Stimulated activated CD4-positive, alpha-beta T cell treated with anti-CD3 and anti-CD28 coated beads, Interleukin-12 subunit alpha, Interleukin-12 subunit beta, amount 100 ng/mL, for 24 hours (primary cell): ENCODE data around the gene PTPRN2.

Source experiments
- DNase-seq, 2 experiments: peaks; one replicate each; pipeline ENCODE4 v3.0.0-alpha.2; 2020; ENCODE audit warnings: low read depth in 2 of 2

Gene PTPRN2

DNA sequence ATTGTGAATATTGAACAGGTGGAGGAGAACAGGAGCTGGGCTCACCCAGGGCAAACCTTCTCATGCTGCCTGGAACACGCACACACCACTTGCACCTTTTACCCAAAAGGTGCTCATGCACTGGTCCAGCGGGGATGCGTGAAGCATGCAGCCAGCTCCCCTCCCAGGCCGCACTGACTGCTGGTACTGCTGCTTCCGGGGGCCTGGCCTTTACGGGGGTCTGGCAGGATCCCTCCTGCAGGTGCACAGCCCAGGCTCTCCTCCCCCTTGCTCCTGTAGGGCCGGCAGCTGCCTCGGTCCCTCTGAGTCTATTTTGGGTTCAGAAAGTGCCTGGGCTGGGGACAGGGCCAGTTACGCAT lies 1029.1 kb downstream of the PTPRN2 start:
- no peak for DNase-seq

DNA sequence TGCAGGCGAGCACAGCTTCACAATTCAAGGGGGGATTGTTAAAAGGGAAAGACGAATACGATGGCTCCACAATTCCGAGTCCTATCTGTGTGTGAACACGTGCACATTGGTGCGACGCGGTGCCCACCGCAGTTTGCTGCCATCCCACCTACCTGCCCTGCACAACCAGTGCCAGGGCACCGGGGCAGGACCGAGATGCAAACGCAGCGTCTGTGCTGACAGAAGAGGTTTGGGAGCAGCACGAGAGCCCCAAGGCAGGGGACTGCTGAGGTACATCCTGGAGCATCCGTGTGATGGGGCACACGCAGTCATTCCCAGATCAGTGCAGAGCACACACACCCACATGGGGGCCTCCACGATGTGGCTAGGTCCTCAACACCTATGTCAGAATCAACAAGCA lies 1029.6 kb downstream of the PTPRN2 start:
- DNase-seq = no peak

DNA sequence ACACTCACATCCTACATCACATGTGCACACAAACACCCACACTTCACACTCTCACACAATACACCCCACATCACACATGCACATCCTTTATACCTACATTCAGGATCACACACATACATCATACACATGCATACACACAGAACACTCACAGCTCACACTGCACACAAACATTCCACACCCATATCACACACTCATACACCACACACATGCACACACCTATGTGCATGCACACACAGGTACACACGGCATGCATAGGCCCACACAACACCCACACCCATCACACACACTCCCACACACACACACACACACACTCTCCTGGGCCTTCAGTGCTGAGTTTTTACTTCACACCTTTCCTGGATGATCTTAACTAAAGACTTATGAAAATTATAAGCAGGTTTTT lies 1030.4 kb downstream of the PTPRN2 start:
- no peak for DNase-seq

DNA sequence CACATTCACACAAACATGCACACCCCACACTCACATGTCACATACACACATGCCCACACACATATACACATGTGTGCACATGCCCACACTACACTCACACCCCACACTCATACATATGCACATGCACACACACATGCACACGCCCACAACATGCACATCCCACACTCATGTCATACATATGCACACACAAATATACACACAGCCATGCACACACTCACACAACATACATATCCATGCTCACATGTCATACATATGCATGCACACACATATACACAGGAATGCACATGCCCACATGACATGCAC lies 1031.0 kb downstream of the PTPRN2 start:
- DNase-seq = no peak

DNA sequence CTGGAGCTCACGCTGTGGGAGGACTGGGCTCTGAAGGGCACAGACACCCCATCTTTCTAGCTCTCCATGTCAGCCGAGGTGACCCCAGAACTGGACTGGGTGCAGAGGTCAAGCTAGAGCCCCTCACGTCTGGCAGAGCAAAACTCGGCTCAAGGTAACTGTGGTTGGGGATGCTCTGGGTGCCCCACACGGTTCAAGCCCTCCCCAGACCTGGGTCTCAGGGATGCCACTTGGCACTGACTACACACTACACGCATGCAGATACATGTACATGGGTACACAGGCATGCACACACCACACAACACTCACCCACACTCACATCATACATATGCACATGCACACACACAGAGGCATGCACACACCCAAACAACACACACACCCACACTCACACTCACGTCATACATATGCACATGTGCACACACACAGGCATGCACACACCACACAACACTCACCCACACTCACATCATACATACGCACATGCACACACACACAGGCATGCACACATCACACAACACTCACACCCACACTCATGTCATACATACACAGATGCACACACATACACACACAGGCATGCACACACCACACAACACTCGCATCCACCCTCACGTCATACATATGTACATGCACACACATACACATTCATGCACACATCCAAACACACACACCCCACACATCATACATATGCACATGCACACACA lies 1031.5 kb downstream of the PTPRN2 start:
- no peak for DNase-seq

DNA sequence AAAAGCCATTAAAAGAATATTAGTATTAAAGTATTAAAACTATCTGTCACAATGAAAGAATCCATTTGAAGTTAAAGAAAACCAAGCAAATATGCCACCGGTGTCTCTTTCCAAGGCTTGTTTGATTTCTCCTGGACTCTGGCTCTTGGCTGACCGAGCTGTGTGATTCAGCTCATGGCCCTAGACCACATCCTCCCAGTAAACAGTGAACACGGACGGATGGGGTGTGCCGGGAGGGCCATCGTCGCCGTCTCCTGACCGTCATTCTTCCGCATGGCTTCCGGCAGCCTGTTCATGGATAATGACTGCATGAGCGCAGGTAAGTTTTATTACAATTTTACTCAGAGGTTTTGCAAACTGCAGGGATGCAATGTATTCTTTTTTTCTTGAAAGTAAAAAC lies 1032.3 kb downstream of the PTPRN2 start:
- no peak for DNase-seq

DNA sequence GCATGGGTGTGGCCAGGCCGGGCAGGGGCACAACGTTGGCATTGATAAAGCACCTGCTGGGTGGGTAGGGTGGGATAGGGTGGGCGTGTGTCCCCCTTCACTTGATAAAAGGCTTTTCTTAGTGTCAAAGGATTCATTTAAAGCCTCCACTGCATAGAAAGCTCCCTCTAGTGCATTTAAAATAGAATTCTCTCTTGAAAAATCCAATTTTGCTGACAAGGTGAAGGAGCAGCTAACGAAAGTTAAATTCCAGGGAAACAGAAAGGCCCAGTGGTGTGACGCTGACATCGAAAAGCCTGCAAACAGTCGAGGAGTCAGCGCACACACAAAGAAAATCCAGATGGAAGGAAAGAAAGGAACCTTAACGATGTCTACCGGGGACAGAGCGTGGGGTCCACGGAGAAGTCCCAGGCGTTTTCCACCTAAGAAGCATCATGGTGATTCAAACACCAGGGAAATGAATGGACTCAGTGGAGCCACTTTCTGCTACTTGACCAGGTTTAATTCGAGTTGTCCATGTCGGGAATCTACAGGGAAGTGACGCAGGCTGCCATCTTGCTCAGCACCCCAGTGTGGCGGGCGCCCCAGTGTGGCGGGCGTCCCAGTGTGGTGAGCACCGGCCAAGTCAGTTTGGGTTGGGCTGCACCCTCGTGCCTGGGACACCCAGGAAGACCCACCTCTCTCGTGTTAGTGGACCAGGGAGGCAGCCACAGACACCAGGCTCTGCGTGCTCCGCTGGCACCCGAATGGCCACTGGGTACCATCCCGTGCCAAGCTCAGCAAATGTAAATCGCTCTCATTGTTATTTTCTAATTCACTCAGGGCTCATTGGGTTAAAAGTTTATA lies 1033.0 kb downstream of the PTPRN2 start:
- no peak for DNase-seq

DNA sequence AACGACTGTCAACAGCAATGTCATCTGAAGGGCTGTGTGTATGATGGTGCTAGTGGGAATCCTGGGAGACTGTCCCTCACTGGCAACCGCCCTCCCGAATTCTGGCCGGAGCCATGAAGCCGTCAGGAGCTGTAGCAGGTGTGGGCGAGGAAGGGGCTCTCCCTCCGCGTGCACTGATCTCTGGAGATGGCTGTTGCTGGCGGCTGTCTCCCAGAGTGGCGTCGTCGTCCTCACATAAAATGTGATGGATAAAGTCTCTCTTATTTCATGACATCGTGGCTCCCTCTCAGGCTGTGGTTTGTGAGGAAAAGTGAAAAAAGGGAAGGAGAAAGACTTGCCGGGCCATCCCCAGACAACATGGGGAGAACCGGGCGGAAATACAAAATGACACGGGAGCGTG lies 1034.4 kb downstream of the PTPRN2 start:
- no peak for DNase-seq

DNA sequence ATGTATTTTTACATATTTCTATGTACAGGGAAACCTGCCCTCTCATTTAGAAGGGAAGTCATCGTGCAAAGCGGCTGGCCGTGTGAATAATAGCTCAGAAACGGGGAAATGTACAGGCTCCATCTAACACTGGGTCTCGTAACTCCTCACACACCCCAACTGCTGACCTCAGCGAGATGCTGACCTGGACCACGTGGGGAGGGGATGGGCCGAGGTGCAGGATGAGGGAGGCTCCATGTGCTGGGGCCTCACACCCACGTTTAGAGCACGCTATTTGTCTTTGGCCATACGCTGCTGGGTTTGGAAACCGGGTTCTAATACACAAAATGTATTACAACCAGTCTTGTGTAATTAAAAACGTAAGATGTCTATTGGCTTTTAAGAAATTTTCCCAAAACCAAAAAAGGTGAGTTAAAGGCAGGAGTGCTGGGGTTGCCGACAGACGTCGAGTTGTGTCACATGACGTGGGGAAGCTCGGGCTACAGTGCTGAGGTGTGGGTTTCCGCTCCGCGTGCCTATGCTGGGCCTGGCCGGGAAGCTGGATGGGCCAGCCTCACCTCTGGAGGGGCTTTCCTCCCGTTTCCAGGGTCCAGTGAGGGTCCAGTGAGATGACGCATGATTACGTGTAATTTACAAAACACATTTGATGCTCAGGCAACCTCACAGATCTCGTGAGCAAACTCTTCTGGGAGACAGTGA lies 1035.2 kb downstream of the PTPRN2 start:
- no peak for DNase-seq

DNA sequence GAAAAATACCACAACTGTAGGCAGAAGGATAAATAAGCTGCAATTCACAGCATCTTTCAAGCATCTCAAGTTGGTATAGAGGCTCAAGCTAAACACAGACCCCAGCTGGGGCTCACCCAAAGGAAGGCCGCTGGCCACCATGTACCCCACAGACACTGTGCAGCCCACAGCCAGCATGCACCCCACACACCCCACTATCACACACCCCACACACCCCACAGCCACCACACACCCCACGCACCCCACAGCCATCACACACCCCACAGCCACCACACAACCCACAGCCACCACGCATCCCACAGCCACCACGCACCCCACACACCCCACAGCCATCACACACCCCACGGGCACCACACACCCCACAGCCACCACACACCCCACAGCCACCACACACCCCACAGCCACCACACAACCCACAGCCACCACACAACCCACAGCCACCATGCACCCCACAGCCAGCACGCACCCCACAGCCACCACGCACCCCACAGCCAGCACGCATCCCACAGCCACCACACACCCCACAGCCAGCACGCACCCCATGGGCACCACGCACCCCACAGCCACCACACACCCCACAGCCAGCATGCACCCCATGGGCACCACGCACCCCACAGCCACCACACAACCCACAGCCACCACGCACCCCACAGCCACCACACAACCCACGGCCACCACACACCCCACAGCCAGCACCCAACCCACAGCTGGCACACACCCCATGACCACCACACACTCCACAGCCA lies 1036.1 kb downstream of the PTPRN2 start:
- DNase-seq = no peak

DNA sequence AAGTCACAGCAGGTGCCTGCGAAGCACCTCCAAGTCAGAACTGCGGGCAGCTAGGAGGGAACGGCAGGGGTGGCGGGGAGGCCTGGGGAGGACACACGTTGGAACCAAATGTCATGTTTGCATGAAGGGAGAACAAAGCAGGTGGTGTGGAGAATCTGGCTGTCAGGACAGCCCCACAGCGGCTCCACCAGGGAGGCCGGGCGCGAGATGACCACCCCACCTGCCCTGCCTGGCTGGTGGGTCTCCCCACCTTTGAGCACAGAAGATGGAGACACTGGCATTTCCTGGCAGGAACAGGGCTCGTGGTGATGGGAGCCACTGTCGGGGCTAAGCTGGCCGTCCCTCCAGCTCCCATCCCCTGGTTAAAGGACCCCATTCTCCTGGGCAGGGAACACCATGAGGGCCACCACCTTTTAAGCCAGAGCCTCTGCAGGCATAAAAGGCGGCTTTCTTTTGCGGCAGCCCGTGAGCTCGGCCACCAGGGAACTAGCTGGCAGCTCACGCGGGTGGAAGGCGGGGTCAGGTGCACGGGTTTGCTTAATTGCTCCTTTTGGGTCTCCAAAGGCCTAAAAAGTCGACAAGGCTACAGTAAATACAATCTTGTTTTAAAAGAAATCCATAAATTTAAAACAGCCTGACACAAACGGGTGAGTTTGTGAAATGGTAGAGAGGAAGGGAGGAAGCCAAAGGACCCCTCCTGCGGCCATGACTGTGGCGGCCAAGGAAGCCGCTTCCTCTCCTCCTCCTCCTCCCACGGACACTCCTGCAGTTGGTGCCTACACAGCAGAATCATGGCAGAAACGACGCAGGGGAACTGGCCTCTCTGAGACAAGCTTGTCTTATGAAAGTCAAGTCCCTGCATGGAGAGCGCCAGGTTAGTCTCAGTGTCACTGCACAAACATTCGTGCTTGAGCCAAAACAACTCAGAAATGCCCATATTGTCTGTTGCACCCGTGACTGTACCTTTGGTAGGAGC lies 1037.0 kb downstream of the PTPRN2 start:
- no peak for DNase-seq

DNA sequence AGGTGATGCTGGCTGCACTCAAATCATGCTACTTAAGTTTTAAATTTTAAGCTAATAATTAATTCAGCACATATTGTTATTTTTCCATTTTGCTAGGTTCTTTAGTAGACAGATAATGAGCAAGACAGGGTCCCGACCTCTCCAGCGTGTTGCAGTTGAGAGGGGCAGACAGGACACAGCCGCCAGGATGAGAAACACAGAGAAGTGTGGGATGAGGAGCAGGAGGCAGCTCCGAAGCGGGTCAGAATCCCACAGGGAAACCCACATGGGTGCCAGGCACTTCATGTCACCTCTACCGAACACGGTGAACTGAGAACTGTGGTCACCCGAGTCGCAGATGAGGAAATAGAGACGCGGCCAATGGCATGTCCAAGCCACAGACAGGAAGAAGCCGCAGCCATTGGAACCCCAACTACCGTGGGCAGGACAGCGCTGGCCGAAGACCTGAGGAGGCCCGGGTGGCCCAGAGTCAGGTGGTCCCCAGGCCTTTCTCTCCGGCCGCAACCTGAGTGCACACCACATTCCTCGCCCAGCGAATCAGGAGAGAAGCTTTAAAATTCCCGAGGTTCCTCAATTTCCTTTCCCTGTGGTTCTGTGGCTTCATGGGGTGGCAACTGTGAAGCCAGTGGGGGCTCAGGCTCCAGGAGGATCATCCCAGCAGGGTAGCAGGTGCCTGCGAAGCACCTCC lies 1037.9 kb downstream of the PTPRN2 start:
- DNase-seq = no peak

DNA sequence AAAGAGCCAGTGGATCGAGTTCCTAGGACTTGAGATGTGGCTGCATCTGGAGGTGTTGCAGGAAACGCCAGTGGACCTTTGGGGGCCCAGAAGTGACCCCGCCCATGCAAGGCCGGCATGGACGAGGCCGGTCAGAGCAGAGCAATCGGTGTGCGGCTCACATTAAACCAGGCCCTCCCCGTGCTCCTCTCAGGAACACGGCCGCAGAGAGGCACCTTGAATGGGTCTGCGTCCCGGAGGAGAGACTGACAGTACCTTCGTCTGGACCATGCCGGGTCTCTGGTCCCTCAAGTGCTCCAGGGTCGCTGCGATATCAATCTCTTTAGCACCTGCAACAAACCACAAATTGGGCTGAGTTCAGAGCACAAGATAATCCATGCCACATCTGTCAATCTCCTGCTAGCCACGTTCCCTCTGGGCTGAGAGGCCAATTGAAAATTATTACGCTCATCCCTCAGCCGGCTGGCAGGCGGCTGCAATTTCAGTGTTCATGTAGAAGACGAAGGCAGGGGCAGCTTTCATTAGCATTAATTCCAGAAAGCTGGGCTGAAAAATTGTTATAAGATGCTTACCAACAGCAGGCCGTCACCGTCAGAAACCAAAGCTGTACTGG lies 1038.8 kb downstream of the PTPRN2 start:
- no peak for DNase-seq

DNA sequence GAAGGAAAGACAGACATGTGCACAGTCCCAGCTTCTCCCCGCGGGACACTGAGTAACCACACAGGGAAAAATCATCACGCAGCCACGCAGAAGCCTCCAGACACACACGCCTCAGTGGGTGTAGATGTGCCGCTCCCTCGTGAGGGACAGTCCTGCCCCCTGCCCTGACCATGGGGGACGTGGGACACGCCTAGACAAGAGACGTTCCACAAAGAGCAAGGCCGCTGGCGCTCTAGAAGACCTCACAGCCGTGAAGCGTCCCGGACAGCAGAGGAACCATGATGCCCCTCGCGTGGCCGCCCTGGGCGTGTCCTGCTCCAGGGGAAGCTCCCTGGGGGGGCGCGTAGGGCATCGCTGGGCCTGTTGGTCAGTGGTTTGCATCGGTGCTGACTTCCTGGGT lies 1040.0 kb downstream of the PTPRN2 start:
- DNase-seq = no peak

DNA sequence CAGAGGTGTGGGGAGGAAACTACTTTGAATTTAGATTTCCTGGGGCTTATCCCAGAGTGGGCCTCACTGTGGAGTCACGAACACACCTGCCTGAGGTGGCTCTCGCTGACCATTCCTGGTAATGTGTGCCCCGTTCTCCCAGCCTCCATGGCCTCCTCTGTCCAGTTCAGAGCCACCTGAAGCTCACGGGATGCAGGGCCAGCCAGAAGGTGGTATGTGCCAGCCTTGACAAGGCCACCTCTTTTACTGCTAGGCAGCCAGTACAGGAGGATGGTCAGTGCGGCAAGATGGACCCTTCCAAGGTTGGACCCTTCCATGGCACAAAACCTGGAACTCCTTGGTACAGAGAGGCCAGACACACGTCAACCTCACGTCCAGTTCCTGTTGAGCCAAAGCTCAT lies 1040.5 kb downstream of the PTPRN2 start:
- no peak for DNase-seq

DNA sequence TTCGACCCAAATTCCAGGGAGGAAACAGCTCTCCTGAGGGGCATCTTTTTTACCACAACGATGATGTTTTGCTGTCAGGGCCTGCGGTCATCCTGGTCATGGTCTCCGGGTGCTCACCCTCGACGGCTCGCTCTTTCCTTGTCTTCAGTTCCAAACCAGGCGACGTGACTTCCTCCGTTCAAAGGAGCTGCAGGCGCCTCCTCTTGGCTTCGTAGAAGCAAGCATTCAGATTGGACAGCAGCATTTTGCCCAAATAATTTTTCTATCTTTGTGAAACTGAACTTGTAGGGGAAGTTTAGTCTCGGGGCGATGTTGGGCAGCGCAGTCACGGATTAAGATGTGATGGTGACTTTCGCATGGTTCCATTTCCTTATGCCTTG lies 1042.0 kb downstream of the PTPRN2 start:
- no peak for DNase-seq

DNA sequence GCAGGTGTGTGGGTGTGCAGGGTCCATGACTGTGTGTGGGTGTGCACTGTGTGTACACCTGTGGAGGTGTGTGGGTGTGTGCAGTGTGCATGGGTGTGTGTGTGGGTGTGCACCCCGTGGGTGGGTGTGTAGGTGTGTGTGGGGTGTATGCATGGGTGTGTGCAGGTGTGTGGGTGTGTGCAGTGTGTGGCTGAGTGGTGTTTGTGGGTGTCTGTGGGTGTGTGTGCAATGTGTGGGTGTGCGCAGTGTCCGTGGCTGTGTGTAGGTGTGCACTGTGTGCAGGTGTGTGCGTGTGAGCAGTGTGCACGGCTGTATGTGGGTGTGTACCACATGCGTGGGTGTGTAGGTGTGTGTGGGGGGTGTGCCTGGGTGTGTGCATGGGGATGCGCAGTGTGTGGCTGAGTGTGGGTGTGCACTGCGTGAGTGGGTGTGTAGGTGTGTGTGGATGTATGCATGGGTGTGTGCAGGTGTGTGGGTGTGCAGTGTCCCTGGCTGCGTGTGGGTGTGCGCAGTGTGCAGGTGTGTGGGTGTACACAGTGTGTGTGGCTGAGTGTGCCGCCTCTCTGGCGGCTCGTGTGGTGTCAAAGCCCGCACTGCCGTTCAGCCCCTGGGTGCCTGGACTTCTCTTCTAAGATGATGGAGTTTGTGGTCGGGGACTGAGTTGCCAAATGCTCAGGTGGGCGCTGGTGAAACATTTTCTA lies 1042.5 kb downstream of the PTPRN2 start:
- no peak for DNase-seq

DNA sequence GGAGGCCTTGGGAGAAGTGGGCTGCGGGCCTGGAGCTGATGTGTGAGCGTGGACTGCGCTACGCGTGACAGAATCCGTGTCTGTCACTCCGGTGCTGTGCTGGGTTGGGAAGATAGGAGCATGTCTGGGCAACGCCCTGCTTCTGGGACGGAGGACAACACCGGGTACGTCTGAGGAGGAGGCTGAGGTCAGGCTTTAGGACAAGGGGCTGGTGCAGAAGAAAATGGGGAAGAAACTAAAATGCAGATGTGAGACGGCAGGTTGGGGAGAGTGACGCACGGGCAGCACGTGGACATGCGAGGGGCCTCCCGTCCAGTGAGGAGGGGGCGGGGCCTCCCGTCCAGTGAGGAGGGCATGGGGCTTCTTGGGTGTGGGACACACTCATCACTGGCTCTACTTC lies 1043.4 kb downstream of the PTPRN2 start:
- no peak for DNase-seq

DNA sequence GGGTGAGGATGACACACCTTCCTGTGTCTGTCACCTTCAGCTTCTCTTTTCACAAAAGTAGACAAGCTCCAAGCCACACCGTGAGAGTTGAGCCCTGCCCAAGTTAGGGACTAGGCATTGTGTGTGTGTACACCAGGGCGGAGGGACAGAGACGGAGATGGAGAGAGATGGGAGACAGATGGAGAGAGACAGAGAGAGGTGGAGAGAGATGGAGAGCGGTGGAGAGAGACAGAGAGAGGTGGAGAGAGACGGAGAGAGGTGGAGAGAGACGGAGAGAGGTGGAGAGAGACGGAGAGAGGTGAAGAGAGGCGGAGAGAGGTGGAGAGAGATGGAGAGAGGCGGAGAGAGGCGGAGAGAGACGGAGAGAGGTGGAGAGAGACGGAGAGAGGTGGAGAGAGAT lies 1043.8 kb downstream of the PTPRN2 start:
- DNase-seq = no peak

DNA sequence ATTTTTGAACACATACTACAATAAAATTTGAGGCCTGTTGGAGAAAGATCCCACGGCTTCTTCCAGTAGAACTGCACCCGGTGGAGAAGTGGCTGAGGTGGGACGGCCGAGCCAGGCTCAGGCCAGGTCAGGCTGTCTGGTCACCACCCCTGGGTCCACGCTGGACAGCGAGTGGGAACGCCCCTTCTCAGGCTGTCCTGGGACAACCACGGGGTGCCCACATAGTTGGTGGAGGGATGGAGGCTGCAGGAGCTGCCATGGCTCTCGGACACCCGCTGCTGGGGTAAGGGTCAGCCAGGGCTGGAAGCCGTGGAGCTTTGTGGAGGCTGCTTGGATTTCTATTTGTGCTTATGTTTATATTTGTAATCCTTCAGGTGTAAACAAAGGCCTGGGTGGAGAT lies 1044.3 kb downstream of the PTPRN2 start:
- no peak for DNase-seq
